Stimulated activated CD8-positive, alpha-beta memory T cell treated with anti-CD3 and anti-CD28 coated beads, Interleukin-15, amount 100 ng/mL, for 24 hours (primary cell): ENCODE results near the gene RNF224.

ENCODE experiments used
- DNase-seq: peaks from one replicate; pipeline ENCODE4 v3.0.0-alpha.2; 2020; ENCODE audit warnings: low read depth

RNF224 gene

DNA sequence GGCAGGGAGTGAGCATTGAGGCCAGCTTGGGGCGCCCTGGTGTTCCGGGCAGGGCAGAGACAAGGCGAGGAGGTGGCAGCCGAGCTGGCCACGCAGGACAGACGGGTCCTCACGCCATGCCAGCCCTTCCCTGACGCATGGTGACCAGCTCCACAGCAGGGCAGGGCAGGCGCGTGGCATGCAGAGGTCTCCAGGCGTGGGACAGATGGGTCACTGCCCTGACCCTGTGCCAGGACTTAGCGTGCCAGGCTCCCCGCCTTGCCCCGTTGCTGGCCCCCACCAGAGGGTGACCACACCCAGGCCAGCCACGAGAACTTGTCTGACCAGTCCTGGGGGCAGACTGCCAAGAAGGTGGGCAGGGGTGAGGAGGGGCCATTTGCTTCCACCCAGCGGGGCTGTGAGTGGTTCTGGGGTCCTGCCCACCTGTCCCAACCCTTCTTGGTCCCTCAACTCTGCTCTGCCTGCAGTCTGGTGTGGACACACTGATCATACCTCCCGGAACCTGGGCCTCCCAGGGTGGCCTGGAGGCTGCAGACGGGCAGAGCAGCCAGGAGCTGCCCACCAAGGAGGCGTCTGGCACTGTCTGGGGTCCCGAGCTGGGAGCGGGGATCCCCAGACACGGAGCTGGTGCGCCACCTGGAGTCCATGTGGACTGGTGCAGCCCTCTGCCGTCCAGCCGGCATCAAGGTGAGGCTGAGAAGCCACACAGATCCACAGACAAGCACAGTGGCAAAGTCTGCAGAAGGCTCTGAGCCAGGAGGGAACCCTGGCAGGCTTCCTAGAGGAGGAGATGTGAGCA lies at the start of gene RNF224:
Gene RNF224, plus strand, starts transcription at position 449 of the 799 bp plus-strand sequence. CDS start 834 bp downstream, outside the sequence.
- peak; percentile 51 for DNase-seq

DNA sequence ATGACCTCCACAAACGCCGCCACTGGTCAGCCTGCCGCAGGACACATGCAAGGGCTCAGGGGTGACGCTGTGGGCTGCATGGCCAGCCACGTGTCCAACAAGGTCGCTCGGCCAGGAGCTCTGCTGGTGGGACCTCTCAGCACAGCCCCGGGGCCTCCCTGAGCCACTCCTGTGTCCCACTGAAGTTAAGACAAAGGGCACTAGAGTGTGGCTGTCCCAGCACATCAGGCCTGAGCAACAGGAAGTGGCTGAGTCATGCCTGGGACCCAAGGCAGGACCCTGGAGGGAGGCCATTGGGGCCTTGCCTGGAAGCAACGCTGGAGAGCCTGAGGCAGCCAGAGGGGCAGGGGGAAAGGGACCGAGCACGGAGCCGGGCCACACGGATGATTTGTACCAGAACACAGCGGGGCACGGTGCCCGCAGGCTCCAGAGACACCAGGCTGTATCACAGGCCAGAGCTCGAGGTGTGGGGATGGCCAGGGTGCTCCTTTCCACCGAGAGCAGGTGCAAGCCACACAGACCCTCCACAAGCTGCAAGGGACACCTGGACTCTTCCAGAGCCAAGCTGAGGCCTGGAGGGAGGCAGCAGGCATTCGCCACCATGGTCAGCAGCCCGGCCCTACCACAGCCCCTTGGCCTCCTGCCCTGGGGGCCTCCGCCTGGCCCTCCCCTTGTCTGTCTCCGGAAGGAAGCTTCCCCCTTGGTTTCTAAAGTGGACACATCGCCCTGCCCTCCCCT lies 48.9 kb upstream of the RNF224 start:
- no peak for DNase-seq

DNA sequence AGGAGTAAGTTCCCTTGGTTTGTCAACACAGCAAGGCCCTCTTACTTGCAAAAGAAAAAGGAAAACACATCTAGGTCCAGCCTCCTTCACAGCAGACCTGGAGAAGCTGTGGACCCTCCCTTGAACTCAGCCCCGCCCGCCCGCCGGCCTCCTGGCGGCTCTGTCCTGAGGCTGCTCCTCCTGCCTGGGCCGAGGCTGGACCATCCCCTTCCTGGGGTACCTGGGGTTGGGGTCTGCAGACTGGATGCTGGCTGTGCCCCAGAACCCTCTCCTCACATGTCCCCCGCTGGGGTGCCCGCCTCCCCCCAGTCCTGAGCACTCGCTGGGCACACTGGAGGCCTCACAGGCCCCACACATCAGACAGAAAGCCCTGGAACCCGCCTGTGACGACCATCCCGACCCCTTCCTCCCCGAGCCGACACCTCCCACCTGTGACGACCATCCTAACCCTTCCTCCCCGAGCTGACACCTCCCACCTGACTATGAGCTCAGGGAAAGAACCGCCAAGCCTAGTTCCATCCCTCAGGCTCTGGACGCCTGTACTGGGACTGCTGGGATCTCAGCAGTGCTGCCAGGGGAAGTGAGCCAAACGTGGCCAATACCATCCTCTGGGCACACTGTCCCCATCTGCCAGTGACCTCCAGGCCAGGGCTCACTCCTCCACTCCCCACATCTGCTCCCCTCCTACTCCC lies 48.2 kb upstream of the RNF224 start:
- no peak for DNase-seq

DNA sequence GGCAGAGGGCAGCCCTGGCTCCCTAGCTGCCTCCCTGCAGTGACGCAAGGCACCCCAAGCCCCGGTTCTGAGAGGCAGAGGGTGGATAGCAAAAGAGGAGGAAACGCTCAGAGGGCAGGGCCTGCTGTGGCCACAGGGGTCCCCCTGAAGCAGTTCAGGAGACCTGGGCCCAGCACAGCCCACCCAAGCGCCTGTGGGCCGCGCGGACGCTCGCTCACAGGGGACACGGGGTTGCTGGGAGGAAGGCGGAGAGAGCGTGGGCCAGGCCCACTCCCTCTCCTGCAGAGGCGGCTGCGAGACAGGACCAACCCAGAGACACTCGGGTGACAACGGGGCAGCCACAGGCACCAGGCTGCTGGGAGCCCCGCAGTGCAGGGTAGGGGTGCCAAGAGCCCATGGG lies 47.5 kb upstream of the RNF224 start:
- no peak for DNase-seq

DNA sequence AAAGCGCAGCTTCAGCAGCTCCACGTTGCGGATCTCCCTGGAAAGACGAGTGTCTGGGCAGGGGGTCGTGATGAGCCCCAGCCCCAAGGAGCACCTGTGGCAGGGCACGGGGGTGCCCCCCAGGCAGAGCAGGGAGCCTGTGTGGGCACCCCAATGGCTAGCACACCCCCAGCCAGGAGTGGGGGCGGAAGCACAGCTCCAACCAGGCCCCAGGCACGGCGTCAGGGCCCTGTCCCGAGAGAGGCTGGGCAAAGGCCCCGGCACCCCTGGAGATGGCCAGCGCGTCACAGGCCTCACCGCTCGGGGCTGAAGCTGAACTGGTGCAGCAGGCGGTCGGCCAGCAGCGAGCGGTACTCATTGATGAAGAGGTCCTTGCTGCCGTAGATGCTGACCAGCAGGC lies 46.8 kb upstream of the RNF224 start:
- DNase-seq, result no peak

DNA sequence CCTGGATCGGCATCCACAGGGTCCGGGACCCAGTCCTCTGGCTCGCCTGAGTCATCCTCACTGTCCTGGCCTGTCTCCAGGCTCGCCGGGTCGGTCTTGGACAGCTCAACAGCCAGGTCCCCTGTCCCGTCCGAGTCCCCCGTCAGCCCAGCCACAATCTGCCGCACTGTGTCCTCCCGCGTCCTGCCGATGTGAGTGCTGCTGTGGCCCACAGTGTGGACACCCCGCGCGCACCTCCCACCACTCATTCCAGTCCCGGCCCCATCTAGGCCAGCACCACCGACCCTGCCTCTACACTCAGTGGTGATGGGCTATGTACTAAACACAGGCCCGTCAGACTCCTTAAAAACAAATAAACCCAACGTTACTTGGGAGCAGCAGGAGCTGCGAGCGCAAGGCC lies 45.6 kb upstream of the RNF224 start:
- no peak for DNase-seq

DNA sequence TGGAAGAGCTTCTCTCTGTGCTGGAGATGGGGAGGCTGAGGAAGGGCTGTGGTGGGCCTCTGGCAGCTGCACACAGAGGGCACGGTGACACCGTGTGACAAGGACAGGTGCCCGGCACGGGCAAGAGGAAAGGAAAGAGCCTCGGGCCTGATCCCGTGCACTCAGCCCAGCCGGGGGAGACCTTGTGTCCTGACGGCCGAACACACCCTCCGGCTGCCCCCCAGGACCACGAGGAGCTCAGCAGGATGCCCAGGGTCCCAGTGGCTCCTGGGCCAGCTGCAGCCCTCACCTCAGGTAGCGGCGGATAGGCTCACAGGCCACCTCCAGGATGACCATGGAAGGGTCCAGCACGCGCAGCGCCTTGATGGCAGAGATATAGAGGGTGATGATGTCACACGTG lies 44.5 kb upstream of the RNF224 start:
- no peak for DNase-seq

DNA sequence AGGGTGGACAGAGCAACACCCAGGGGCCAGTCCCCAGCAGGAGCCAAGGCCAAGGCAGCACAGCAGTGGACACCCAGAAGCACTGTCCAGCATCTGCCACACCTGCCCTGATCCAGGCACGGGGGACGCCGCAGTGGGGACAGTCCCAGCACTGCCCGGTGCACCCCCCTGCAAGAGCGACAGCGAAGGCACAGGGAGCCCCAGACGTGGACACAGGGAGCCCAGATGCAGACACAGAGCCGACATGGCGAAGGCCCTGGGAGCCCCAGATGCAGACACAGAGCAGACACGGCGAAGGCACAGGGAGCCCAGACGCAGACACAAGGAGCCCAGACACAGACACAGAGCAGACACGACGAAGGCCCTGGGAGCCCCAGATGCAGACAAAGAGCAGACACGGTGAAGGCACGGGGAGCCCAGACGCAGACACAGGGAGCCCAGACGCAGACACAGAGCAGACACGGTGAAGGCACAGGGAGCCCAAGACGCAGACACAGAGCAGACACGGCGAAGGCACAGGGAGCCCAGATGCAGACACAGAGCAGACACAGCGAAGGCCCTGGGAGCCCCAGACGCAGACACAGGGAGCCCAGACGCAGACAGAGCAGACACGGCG lies 43.2 kb upstream of the RNF224 start:
- DNase-seq, result no peak

DNA sequence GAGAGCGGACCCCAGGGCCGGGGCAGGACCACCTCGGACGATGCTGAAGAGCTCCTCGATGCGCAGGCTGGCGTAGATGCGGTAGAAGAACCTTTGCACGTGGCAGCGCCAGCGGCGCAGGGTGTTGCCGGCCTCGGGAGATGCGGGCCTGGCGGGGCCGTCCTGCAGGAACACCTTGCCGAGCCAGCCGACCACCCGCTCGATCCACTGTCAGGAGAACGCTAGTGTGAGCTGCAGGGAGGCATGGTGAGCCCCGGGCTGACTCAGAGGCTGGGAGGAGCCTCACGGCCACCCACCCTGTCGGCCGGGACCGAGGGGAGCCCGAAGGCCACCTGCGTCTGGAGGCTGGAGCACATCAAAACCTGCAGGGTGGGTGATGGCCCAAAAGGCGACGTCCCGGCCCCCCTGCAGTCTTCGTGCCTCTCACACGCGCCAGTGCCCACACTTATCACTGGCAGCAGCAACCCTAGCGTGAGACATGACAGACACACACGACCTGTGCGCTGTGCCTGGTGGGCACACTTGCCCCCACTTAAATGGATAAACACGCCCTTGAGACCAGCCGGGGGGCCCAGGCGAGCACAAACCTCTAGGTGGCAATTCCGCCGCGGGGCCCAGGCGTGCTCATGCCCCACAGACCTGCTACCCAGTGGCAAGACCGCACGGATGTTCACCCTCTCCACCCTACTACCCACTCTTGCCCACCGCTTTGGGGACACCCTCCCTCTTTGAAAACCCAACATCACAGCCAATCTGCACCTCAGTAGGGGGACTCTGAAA lies 42.2 kb upstream of the RNF224 start:
- no peak for DNase-seq

DNA sequence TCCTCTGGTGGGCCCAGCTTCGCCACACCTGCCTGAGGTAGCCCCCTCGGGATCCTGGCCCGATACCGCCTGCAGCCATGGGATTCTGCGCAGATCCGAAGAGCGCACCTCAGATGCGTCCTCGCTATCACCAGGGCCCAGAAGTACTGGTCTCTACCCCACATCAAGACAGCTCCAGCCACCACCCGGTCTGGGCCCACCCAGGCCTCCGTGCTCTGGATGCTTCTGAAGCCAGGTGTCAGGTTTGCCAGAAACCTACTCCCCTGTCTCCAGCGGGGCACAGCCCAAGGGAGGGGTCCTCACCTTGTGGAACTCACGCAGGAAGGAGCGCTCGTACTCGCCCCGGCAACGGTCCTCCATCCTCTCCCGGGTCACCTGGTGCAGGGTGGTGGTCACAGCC lies 41.4 kb upstream of the RNF224 start:
- no peak for DNase-seq

DNA sequence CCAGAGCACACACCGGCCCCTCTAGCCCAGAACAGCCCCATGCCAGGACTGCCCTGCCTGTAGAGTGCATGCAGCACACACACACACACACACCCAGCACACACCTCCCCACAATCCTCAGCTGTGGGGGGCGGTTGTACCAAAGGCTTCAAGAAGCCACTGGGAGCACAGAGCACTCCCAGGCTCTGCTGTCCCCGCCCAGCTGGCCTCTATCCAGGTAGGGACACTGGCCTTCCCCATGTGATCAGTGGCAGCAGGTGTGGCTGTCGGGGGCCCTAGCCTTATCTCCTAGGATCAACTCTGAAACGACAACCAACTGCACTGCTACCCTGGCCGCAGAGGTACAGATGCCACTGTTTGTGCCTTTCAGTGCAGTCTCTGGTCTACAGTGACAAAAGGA lies 40.9 kb upstream of the RNF224 start:
- DNase-seq, result no peak

DNA sequence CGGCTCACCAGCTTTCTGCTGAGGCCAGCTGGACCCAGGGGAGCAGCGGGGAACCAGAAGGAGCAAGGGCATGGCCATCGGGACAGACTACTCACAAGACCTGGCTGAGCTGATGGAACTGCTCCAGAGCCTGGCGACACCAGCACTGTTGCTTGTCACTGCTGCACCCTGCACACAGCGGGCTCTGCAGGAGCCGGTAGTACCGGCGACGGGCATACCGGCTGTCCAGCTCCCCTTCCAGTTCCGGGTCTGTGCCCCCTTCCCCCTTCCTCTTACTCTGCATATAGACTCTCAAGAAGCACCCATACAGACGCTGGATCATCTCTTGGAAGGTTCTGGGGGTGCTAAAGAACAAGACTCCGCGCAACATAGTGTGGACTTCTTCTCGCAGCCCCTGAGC lies 39.9 kb upstream of the RNF224 start:
- no peak for DNase-seq

DNA sequence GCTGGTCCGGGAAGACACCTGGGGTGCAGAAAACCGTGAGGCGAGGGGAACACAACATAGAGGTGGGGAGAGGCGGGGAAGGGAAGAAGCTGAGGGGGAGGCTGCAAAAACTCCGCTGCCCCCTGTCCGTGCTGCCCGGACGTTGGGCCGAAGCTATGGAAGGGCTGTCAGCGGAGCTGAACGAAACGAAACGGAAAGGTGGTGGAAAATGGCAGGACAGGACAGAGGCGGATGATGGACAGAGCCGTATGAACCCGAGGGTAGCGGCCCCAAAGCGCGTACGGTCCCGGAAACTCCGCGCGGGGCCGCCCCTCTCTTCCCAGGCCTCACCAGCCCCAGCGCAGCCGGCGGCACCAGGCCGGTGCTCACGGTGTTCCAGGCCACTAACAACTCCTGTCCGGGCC lies 39.2 kb upstream of the RNF224 start:
- DNase-seq, result no peak

DNA sequence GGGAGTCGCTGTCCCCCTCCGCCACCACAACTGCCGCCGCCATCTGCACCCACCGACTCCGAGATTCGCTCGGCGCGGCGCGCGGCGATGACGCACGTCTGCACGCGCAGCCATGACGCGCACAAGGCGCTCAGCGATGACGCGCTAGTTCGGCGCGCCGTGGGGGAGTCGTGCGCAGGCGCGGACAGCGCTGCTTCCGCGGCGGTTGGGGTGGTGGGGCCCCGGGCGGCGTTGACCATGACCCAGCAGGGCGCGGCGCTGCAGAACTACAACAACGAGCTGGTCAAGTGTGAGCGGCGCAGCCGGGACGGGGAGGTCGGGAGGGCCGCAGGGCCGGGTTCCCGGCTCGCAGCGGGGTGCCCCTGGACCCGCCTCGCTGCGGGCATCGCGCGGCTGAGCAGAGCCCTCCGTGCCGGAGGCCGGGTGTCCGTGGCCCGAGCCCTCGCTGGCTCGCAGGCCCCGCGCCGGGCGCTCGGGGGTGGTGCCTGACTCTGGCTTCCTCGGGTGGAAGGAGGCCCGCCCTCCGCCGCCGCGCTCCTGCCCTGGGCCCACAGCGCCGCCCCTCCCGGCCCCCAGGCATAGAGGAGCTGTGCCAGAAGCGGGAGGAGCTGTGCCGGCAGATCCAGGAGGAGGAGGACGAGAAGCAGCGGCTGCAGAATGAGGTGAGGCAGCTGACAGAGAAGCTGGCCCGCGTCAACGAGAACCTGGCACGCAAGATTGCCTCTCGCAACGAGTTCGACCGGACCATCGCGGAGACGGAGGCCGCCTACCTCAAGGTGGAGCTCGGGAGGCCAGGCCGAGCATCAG lies 38.6 kb upstream of the RNF224 start, which contains the start of the genes ANAPC2 and SSNA1:
Gene ANAPC2, minus strand, starts transcription at position 71 of the 807 bp plus-strand sequence. Its CDS starts 28 bp downstream, at position 43.
Gene SSNA1, plus strand, starts transcription at position 187 of the 807 bp plus-strand sequence. Its CDS starts 51 bp downstream, at position 238.
- DNase-seq, result peak; percentile 98

DNA sequence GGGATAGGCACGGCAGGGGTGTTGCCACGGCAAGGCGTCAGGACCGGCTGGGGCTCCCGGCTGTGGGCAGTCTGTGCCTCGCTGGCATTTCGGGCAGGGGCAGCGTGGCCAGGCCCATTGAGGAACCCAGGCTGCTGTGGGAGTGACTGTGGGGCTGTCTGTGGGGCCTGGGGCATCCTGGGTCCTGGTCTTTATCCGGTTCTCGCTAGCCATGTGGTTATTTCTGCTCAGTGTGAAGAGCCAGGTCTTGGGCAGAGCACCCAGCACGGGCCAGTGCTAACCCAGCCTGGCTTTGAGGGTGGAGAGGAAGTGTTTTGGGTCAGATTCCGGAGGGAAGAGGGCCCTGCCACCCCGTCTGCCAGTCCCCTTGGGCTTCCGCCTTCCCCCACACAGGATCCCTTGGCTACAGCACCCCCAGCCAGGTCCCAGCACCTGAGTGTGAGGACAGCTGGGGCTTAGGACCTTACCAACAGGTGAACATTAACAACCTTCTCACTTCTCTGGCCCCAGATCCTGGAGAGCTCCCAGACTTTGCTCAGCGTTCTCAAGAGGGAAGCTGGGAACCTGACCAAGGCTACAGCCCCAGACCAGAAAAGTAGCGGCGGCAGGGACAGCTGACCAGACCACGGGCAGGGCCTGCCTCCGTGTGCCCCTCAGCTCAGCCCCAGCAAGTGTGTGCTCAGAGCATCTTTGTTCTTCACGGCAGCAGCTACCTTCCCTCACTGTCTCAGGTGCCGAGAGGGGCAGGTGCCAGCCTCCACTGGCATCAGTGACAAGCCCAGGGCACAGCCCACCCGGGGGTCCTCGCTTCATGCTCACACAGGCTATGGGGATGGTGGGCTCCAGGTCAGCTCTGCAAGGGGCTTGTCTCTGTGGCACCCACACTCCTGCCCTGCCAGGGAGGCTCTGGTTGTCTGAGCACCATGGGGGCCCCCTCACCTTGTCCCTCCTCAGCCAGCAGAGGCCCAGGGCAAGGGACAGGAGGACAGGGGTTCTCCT lies 37.7 kb upstream of the RNF224 start:
- no peak for DNase-seq

DNA sequence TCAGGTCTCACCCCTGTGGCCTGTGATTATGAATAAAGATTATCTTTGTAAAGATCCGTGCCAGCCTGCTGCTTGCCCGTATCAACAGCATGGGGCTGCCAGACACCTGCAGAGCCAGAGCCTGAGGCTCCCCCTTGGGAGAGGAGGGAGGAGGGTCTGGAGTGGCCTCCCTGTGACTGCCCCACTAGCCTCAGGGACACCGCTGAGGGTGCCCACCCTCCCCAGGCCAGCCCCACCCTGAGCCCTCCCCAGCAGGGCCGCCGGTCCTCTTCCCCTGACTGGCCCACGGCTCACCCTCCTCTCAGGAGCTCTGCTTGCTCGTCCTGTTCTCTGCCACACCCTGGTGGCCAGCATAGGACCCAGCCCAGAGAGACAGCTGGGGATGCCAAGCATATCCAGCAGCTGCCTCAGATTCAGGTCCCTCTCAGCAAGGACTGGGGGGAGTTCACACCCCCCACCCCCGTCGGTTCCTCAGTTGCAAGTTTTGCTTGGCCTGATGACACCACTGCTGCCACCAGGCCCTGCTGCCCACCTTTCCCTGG lies 36.9 kb upstream of the RNF224 start:
- no peak for DNase-seq

DNA sequence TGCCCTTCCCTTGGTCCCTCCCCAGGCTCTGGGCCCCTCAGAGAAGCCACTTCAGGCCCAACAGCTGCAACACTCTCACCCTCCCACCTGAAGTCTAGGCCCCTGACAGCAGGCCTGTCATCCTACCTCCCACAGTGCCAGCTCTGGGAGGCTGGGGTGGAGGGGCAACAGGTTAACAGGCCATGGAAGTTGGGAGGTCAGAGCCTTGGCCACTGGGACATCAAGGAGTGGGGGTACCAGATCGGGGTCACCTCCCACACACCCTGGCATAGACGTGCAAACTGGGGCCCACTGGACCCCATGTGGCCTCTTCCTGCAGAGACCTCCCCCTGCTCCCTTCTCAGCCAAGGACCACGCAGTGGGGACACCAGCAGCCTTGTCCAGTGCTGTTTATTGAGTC lies 36.1 kb upstream of the RNF224 start:
- DNase-seq, result no peak

DNA sequence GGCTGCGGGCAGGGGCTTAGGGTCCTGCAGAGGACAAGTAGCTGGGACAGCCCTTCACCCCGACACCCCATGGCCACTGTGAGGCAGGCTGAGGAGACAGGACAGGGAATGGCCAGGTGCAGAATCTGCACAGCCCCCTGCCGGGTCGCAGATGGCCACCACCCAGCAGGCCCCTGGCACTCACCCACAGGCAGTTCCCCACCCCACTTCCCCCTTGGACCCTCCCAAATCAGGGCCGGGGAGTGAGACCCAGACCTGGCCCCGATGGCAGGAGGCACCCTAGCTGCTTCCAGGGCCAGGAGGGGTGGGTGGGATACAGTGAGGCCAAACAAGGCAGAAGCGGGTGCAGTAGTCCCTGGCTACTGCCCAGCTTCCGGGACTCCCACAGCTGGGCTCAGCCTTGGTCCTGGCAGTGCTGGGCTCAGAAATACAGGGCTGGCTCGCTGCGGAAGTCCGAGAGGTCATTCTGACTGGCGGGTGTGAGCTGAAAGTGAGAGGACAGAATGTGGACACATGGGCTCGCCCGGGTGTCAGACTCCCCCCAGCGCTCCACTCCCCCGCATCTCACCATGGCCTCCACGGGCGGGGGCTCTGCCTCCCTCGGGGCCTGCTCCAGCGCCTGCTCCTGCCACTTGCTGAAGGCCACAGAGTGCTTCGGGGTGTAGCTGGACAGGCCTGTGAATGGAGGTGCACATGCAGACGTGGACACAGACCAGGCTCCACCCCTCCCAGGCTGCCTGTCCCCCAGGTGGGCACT lies 35.4 kb upstream of the RNF224 start:
- no peak for DNase-seq
